ENCODE measurements around the gene MRPL58. TPM values are rescaled to one million over a fixed set of nuclear protein-coding genes. Genes with fewer than 3 reads are reported as not detected.

MRPL58 gene
- total and polyA plus RNA-seq, 2 experiments from 2014 or later, result 29.8 to 39.3 TPM

DNA sequence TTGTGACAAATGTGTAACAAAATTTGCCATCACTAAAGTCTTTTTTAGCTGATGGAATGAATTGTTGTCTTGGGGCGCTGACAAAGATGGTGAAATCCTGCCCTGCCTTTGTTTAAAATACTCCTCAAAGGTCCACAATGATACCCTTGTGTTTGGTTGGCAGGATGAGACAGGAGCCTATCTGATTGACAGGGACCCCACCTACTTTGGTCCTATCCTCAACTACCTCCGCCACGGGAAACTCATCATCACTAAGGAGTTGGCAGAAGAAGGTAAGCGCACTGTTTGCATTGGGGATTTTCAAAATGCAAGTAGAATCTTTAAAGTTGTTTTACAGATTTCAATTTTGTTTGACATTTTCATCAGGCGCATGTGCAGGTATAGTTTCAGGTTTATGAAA, 36.6 kb downstream of the MRPL58 start:
- H4K20me1 ChIP-seq (ENCODE audit: insufficient read depth, poor library complexity, severe bottlenecking), result no peaks in the 10 kb centered on the region
- H3K36me3 ChIP-seq (replicated peaks; ENCODE audit: insufficient read depth, low read depth), result no peaks in the 10 kb centered on the region
- TF ChIP-seq EZH2 (IDR thresholded peaks at IDR 0.05; ENCODE audit: borderline replicate concordance) (no peak), EZH2phosphoT487 (IDR thresholded peaks at IDR 0.05; ENCODE audit: low read depth, severe bottlenecking, unreplicated experiment) (no peak)
- TF ChIP-seq, protein P1, sequence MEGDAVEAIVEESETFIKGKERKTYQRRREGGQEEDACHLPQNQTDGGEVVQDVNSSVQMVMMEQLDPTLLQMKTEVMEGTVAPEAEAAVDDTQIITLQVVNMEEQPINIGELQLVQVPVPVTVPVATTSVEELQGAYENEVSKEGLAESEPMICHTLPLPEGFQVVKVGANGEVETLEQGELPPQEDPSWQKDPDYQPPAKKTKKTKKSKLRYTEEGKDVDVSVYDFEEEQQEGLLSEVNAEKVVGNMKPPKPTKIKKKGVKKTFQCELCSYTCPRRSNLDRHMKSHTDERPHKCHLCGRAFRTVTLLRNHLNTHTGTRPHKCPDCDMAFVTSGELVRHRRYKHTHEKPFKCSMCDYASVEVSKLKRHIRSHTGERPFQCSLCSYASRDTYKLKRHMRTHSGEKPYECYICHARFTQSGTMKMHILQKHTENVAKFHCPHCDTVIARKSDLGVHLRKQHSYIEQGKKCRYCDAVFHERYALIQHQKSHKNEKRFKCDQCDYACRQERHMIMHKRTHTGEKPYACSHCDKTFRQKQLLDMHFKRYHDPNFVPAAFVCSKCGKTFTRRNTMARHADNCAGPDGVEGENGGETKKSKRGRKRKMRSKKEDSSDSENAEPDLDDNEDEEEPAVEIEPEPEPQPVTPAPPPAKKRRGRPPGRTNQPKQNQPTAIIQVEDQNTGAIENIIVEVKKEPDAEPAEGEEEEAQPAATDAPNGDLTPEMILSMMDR (IDR thresholded peaks at IDR 0.05; ENCODE audit: poor library complexity), result no peak
- no peaks in the 10 kb centered on the region for H3K27me3 ChIP-seq
- no peak overlapping the region for H2AFZ ChIP-seq
- no peak overlapping the region for H3K4me3 ChIP-seq
- no peak for DNase-seq (ENCODE audit: low spot score)
- H3K4me2 ChIP-seq, result peak overlapping the region; percentile 90
- WGBS (ENCODE audit: low lambda C conversion rate, missing lambda C conversion rate), result 87% methylated on average over 5 of the region's 5 CpGs
- peaks cover 10% of the 10 kb centered on the region for H3K4me1 ChIP-seq (ENCODE audit: insufficient read depth)
- H3K9me2 ChIP-seq (replicated peaks; ENCODE audit: insufficient read depth), result no peaks in the 10 kb centered on the region
- H3K79me2 ChIP-seq, result peaks cover 50% of the 10 kb centered on the region
- H3K27ac ChIP-seq, result peak overlapping the region; percentile 6
- H3K9me3 ChIP-seq (ENCODE audit: low read depth), result no peaks in the 10 kb centered on the region

DNA sequence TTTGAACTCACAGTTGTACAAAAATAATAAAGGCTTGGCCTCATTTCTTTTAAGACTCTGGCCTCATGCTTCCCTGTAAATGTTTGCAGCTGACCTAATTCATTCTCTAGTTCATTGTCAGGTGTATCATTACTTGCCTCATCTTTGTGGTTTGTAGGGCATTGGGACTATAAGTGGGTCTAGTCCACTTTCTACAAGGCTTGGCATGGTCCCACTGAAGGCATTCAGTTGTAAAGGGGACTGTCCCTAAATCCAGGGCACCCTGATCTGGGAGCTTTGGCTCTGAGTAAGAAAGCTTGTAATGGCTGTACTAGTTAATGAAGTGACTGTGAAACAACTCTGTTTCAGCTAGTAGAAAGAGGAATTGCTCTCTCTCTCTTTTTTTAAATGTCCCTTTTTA, 37.2 kb downstream of the MRPL58 start:
- no peak for TF ChIP-seq EZH2 (IDR thresholded peaks at IDR 0.05; ENCODE audit: borderline replicate concordance)
- no peak for TF ChIP-seq EZH2phosphoT487 (IDR thresholded peaks at IDR 0.05; ENCODE audit: low read depth, severe bottlenecking, unreplicated experiment)
- Histone ChIP-seq H3K36me3 (replicated peaks; ENCODE audit: insufficient read depth, low read depth) (no peaks in the 10 kb centered on the region), H3K4me1 (ENCODE audit: insufficient read depth) (peaks cover 10% of the 10 kb centered on the region)

DNA sequence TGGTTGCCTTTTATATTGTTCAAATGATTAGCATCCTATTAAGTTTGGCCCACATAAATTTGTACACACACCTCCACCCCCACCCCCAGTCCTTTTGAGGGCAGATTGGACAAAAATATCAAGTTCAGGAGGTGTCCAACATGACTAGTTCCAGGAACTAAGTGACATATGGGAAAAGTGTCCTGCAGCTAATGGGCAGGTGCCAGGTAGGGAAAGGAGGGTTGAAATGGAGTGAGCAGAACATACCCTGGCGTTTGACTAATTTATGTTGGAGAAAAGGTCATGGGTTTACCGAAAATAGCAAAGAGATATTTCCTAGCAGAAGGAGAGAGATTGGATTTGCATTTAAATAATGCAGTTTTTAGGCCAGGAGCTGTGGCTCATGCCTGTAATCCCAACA, 39.5 kb downstream of the MRPL58 start:
- H3K36me3 ChIP-seq (replicated peaks; ENCODE audit: insufficient read depth, low read depth), result no peaks in the 10 kb centered on the region
- H3K4me1 ChIP-seq (ENCODE audit: insufficient read depth), result peaks cover 5% of the 10 kb centered on the region
- DNase-seq (ENCODE audit: low spot score), result no peak
- no peak overlapping the region for H3K4me3 ChIP-seq
- H2AFZ ChIP-seq, result no peak overlapping the region
- no peaks in the 10 kb centered on the region for H3K27me3 ChIP-seq
- TF ChIP-seq EZH2phosphoT487 (IDR thresholded peaks at IDR 0.05; ENCODE audit: low read depth, severe bottlenecking, unreplicated experiment), result no peak
- TF ChIP-seq EZH2 (IDR thresholded peaks at IDR 0.05; ENCODE audit: borderline replicate concordance), result no peak
- TF ChIP-seq, protein P1 (IDR thresholded peaks at IDR 0.05; ENCODE audit: poor library complexity), result no peak
- no peaks in the 10 kb centered on the region for H4K20me1 ChIP-seq (ENCODE audit: insufficient read depth, poor library complexity, severe bottlenecking)
- no peak overlapping the region for H3K27ac ChIP-seq
- no peak overlapping the region for H3K4me2 ChIP-seq
- H3K9me2 ChIP-seq (replicated peaks; ENCODE audit: insufficient read depth), result no peaks in the 10 kb centered on the region
- no peaks in the 10 kb centered on the region for H3K9me3 ChIP-seq (ENCODE audit: low read depth)
- 96% methylated on average over 2 of the region's 2 CpGs for WGBS (ENCODE audit: low lambda C conversion rate, missing lambda C conversion rate)
- H3K79me2 ChIP-seq, result peaks cover 44% of the 10 kb centered on the region

More for the DNA sequence above, 37.2 kb downstream of the MRPL58 start:
- DNase-seq (ENCODE audit: low spot score), result no peak
- Histone ChIP-seq H3K79me2 (peaks cover 47% of the 10 kb centered on the region), H2AFZ (no peak overlapping the region), H3K4me3 (no peak overlapping the region), H3K9me3 (ENCODE audit: low read depth) (no peaks in the 10 kb centered on the region), H3K27me3 (no peaks in the 10 kb centered on the region), H3K9me2 (replicated peaks; ENCODE audit: insufficient read depth) (no peaks in the 10 kb centered on the region), H4K20me1 (ENCODE audit: insufficient read depth, poor library complexity, severe bottlenecking) (no peaks in the 10 kb centered on the region), H3K27ac (no peak overlapping the region), H3K4me2 (no peak overlapping the region)

DNA sequence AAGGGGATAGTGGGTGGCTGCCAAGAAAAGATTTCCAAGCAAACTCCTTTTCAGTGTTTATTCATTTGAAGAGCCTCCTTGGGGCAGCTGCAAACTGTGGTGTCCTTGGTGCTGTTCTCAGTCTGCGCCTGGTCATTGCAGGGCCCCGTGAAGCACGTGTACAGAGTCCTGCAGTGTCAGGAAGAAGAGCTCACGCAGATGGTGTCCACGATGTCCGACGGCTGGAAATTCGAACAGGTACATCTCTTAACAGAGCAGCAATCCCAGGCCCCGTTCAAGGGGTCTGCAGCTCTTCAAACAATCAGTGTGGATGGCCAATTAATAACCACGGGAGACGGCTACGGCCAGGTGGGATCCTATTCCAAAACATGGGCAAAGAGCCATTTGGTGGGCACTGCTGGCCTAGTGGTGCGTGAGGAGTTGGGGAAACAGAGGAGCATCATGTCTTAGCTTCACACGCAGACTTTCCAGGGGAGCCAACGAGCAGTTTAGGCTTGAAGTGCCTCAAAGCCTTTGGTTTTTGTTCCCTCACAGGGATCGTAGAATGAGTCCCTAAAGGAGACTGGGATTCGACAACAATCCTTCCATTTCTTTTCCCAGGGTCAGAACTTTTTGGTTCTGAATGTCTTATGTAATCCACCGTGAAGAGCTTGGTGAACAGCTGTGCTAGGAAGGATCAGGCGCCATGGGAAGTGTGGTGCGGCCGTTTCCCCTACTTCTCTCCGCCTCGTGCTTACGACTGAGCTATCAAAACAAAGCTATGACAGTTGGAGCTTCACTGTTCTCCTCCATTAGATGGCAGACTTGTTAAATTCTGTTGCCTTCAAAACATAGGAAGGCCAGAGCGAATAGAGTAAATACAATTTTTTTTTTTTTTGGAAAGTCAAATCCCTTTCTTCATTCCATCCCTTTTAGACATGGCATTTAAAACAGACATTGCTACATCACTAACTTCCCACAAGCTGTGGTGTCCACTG, 47.2 kb downstream of the MRPL58 start:
- H3K4me2 ChIP-seq, result no peak overlapping the region

More for the DNA sequence above, 47.2 kb downstream of the MRPL58 start:
- Histone ChIP-seq H4K20me1 (ENCODE audit: insufficient read depth, poor library complexity, severe bottlenecking) (no peaks in the 10 kb centered on the region), H3K9me3 (ENCODE audit: low read depth) (no peaks in the 10 kb centered on the region), H3K36me3 (replicated peaks; ENCODE audit: insufficient read depth, low read depth) (no peaks in the 10 kb centered on the region), H3K27me3 (no peaks in the 10 kb centered on the region), H3K27ac (no peak overlapping the region), H3K79me2 (peaks cover 11% of the 10 kb centered on the region), H3K9me2 (replicated peaks; ENCODE audit: insufficient read depth) (no peaks in the 10 kb centered on the region), H2AFZ (no peak overlapping the region), H3K4me1 (ENCODE audit: insufficient read depth) (no peaks in the 10 kb centered on the region), H3K4me3 (no peak overlapping the region)
- peak; percentile 69 for DNase-seq (ENCODE audit: low spot score)
- TF ChIP-seq, protein P1 (IDR thresholded peaks at IDR 0.05; ENCODE audit: poor library complexity), result peak; percentile 61
- TF ChIP-seq EZH2 (IDR thresholded peaks at IDR 0.05; ENCODE audit: borderline replicate concordance), result no peak
- WGBS (ENCODE audit: low lambda C conversion rate, missing lambda C conversion rate), result 71% methylated on average over 25 of the region's 25 CpGs
